NCI-H1092 treated with DMSO at 0.1 percent for 48 hours (cell line): Measurements from ENCODE around the gene XPNPEP1.

Experiments used
- DNase-seq: peaks from one replicate; lab custom pipeline; 2025; lab: John Stamatoyannopoulos, UW

XPNPEP1 gene

DNA sequence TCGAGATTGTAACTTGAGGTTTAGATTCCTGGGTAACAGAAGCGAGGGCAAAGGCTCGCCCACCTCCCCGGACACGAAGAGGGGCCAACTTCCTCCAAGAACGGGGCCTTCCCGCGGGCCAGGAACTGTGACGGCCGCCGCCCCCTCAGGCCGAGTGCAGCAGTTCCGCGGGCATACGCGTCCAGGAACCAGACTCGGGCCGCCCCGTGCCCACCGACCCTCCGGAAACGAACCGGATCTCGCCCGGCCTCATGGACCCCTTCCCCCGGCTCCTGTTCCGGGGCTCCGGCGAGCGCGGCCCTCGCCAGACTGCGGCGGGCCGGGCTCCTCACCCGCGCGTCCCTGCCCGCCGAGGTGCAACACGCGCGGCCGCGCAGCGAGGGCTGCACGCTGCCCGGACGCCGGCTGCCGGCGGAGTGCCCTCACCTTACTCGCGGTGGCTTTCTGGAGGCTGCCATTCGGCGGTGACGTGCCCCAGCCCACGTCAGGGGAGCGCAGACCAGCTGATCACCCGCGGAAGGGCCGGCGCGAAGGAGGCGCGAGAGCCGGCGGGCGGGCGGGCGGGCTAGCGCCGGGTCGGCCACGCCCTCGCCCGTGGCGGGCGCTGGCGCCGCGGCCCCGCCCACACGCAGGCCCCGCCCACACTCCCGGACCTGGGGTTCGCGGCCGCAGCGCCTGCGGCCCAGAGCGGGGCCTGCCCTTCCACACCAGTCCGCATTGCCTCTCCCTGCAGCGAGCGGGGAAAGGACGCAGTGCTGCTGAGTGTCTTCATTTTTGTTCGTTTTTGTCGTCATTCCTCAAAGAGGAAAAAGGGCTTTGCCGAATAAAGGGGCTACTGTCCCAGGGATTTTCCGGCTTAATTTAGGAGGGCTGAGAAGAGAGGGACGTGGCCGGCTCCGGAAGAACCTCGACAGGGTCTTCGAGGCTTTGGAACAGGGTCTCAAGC, at the start of gene XPNPEP1:
Gene XPNPEP1 (minus strand): TSS at position 536 of the 946 bp plus-strand sequence. CDS start 78 bp downstream, at position 458.
- DNase-seq = peak; percentile 51

DNA sequence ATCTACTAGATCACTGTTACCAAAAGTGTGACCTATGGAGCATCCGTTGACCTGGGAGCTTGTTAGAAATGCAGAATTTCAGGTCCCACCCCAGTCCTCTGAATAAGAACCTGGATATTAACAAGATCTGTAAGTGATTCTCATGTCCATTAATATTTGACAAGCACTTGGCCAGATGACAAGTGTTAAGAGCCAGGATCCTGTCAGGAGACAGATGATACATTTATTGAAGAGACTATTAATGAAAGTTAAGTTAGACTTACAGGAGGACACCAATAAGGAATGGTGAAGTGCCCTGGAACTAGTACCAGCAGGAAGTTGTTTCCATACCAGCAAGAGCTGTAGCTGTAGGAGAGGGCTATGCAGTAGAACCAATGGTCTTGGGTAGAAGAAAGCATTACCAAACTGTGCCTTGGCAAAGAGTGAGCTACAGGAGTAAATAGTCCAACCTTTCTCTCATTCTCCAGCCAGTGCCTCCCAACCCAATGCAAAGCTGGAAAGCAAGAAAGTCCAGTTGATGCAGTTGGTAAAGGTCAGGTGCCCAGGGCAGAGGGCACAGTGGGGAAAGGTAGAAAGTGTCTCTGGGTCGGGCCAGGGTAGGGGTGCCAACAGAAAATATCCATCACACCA, 49.2 kb upstream of the XPNPEP1 start:
- no peak for DNase-seq

DNA sequence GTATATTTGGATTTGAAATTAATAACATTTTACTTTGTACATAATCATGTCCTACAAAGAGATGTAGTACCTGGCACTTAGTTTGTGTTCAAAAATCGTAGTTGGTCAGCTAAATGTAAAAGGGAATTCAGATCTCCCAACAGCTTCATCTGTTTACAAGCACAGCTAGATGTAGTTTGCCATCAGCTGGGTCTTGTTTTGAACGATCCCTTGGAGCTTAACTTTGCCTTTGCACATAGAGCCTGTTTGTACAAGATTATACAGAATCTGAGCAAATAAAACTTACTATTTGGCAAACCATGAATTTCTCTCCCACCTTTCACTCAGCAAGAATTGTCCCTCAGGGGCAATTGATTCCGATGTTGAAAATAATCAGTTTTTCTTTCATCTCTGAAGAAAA, 48.3 kb upstream of the XPNPEP1 start:
- no peak for DNase-seq

DNA sequence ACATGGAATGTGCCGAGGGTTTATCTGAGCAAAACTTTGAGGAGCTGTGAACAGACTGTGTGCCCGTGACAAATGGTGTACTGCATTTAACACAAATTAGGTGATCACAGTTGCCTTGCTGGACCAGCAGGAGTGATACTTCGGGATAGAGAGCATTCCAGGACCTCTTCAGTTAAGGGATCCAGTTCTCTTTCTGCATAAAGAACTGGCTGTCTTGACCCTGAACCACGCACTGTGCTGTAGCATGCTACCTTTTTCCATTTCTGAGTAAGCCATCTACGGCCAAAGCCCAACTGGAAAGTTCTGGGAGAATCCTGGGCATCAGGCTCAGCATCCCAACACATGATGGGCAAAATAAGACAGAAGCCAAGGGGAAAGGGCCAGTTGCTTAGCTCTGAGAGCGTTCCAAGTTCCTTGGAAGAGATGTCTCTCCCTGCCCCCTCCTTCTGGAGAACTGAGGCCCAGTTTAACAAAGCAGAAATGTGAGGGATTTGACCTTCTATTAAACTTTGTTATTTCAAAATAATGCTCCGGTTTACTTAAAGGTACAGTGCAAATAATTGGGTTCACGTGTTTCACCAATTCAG, 46.5 kb upstream of the XPNPEP1 start:
- no peak for DNase-seq

DNA sequence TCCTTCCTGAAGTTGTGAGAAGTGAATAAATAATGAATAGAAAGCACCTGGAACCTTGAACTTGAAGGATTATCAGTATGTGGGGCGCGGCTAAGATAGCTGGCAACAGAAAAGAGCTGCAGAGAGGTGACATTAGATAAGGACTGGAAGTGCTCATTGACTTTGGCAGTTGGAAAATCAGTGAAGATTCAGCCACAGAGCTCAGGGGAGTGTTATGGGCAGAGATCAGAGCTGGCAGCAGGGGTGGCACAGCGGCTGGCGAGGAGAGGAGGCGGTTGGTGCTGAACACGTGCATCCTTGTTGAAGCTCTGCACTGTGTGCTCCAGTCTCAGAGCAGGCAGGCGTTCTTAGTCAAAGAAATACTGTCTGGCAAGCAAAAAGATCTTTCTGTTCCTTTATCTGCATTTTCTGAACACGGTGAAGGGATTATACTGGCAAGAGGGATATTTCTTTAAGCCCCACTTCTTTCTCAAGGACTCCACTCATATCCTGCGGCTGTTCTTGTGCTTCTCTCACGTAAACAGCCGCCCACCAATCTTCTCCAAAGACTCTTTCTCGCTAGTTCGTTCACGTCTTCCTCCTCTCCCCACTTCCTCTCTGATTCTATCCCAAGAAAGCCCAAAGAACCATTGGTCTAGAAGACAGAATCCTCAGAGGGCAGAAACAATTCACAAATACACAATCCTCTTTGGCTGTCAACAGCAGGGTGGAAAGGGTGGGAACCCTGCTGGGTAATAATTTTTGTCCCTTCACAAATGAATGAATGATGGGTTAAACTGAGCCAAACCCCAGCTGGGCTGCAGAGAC, 45.8 kb upstream of the XPNPEP1 start:
- no peak for DNase-seq

DNA sequence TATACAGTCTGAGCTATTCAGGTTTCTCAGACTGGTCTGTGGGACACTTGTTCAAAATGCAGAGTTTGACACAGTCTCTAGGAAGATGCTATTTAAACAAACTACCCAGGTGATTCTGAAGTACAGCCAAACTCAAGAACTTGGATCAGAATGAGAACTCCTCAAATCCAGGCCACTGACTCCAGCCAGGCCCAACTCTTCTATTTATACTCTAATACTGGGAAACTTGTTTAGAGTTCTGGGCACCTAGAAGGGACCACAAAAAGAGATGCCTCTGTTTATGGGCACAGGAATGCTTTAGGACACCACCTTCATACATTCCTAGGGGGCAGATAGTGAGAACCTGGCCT, 44.4 kb upstream of the XPNPEP1 start:
- no peak for DNase-seq

DNA sequence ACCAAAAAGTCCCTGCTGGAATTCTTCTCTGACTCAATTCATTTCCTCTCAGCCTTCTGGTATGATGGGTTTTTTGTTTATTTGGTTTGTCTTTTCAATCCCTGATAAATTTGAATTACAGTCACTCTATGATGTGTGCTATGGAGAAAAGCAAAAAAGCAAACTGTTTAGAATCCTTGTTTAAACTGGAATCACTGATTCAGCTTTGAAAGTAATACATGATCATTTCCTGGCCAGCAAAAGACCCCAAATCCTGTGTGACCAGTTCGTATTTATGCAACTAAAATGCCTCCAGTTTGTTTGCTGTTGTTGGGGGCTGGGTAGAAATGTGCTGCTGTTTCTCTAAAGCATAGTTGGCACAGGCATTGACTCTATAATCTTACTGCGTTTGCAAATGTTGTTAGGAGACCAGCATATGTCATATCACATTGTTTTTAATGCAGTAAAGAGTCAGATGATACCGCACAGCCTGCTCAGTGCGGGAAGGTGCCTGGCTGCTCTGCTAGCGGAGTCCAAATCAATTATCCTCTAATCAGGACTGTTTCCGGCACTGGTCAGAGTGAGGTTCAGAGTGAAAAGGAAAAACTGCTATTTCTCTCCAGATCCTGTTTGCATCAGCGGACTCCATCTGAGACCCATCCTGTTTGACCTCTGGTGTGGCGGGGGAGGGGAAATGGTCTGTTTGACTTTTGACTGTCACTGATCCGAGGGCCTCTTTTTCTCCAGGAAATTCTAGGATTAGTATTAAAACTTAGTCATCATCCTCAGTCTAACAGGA, 43.8 kb upstream of the XPNPEP1 start:
- peak; percentile 3 for DNase-seq

DNA sequence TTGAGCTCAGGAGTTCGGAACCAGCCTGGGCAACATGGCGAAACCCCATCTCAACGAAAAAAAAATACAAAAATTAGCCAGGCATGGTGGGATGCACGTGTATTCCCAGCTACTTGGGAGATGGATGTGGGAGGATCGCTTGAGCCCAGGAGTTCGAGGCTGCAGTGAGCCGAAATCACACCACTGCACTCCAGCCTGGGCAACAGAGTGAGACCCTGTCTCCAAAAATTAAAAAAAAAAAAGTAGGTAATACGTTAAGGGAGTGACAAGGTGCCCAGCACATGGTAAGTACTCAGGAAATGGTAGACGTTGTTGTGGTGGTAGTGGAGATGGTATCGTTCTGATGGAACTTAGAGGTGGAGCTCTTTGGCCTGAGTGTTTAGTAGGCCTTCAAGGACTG, 41.0 kb upstream of the XPNPEP1 start:
- DNase-seq = no peak

DNA sequence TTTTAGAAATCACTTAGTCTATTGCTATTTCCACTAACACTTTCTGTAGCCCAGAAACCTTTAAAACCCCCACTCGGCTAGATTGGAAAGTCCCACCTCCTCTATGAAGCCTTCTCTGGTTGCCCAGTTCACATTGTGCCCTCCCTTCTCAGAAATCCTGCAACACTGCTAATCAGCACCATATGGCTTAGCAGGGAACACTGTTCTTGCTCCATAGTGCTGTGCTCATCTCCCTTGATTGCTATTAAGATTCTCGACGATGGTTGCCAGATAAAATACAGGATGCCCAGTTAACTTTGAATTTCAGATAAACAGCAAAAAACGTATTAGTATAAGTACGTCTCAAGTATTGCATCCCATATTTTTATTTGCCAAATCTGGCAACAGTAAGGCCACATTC, 40.1 kb upstream of the XPNPEP1 start:
- DNase-seq = no peak

DNA sequence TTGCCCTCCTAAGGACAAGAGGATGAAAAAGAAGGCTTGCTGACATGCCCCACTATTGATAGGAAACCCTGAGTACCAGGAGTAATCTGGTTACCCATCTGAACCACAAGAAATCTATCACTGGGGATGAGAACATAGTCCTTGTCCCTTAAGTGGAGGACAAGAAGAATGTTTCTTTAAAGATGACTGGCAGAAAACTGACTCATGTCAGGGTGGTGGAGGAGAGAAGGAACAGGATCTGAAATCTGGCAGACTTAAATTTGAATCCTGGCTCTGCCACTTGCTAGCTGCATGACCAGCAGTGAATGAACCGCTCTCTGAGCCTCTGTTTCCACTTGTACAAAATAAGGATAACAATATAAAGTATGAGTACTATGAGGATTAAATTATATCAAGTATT, 38.9 kb upstream of the XPNPEP1 start:
- DNase-seq = no peak

DNA sequence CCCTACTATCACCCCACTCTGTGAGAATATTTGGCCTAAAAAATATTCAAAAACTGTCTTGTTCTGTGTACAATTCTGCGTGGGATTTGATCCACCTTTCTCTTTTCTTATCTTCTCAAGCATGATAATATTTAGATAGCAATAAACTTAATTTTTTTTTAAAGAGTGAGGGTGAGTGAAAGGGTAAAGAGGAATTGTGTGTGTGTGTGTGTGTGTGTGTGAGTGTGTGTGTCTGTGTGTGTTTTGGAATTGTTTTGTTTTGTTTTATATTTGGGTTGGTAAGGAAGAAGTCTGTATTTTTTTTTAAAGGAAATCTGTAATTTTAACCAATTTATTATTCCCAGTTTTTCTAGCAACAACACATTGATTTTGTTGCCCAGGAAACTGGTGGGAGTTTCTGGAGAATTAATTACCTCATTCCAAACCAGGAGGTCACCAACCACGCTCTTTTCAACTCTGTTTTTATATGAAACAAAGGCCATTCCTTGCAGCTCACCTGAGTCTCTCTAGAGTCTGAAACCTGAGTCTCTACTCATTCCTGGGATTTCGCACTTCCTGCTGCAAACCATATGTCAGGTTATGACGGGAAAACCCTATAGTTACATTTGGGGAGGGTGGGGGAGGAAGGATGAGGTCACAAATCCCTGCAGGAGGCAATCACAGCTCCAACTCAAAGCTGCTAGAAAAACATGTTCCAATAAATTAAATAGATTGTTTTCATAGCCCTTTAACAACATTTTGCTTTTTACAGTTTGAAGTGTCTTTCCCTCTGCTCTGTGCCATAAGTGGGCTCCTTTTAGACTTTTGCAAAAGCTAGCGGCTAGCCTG, 38.1 kb upstream of the XPNPEP1 start:
- DNase-seq = no peak

DNA sequence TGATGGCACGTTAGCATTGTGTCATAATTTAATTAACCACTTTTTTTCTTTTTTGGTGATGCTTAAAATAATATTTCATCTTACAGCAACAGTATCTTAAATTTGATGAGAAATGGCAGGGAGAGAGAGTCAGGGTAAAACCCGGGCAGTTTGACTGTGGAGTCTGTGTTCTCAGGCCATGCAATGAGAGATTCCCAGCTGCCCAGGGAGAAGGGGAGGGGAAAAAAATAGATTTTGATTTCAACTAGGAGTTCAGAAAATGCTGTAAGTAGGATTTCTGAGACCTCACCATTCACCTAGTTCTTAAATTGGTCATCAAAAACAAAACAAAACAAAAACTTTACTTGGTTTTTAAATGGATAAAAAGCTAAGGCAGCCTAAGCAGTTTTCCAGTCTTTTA, 37.4 kb upstream of the XPNPEP1 start:
- no peak for DNase-seq

DNA sequence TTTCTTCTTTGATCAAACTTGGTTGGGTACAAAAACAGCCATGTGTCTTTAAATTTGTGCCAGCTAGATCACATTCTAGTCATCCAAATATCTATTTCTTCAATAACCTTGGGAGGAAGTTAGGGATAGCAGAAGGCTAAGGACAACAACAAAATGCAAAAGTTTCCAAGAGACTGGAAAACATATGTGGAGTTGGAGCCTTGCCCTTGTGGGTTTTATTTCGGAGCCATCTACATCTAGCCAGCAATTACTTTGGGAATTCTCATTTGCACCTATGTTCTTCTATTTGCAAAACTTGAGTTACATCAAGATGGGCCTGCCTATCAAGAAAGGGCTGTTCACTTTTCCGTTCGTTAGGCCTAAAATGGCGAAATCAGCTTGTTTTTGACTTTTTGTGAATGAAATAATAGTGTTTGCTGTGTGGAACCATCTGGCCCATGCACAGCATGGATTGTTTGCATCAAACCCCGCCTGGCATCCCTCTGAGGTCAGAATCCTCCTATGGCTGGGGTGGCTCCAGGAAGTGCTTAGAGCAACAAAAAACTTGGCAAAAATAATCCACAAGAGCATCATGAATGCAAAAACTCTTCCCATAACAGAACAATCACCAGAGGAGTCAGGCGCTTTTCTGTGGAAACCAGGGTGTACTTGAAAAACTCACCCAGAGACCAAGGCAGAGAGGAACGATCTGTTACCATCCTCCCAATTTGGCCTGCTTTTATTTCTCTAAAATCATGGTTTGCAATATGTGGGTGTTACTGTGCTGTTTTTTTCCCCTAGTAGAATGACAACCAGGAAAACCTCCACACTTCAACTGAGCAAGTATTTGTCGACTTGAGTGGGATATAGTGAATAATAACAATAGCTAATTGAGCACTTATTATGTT, 36.2 kb upstream of the XPNPEP1 start:
- DNase-seq = no peak

DNA sequence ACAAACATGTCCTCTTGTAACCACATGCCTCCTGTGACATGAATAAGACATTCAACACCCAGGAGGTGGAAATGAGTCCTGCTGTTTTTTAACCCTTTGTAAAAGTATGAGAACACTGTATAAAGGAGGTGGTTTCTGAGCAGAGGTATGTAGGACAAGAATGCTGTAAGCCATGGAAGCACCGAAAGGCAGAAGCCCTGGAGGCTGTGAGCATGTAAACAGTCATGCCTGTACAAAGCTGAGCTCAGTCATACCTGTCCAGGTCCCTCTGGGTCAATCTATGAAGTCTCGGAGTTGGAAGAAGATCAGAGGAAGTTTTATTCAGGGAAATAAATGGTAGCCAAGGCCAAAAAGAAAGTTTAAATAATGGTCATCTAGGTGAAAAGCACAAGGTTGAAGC, 34.7 kb upstream of the XPNPEP1 start:
- DNase-seq = no peak

DNA sequence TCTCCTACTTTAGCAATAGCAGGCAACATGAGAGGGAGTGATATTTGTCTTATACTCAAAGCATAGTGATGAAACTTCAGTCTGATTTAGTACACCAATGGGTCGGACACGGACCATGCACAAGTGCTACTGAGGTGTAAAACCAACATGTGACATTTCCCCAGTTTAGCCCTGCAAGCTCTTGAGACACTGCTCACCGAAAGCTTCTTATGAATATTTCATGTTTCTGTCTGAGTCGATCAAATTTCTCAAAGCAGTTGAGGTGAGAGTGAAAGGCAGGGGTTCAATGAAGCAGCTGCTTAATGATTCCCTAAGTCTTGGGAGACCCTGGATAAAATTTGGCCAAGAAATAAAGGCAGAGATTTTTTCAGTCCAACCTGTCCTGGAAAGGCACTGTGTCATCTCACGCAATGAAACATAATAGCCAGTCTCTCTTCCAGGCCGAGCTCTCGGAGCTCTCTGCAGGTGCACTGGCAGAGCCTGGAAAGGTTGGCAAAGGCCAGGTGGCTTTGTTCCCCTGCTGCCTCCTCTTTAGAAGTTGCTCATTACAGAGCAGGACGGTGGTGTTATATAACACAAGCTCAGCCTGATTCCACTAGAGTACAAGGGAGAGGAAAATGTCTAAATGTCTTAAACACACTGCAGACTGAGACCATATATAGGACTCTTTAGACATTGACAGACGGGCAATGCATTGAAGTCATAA, 33.9 kb upstream of the XPNPEP1 start:
- peak; percentile 59 for DNase-seq

DNA sequence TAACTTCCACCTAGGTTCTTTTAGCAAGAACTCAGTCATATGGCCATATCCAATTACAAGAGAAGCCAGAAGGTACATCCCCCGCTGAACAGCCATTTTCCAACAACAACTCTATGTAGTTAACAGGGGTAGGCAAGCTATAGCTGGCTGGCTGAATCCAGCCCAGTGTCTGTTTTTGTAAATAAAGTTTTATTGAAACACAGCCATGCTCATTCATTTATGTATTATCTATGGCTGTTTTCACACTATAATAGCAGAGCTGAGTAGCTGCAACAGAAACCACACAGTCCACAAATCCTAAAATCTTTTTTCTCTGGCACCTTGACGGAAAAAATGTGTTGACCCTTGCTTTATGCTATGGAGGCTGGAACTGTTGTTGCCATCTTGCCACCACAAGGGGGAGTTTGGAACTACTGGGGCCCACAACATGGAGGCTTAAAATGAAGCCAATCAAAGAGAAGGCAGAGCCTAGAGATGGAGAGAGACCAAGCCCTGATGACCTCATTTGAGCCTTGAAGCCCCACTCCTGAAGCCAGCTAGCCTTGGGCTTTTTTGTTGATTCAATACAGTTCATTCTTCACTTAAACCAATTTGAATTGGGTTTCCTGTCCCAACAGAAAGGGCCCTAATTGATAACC, 33.3 kb upstream of the XPNPEP1 start:
- DNase-seq = peak; percentile 18

DNA sequence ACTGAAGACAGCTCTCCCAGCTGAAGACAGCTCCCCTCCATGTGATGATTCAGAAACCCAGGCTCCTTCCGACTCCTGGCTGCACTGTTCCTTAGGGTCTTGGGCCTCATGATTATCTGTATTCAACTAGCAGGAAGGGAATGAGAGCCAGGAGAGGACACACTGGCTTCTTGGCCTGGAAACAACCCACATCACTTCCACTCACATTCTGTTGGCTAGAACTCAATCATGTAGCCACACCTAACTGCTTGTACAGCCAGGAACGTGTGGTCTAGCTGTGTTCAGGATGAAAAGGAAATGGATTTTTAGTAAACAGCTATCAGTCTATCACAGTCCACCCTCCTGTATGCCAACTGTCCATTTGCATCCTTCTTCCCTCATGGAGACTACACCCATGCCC, 30.5 kb upstream of the XPNPEP1 start:
- no peak for DNase-seq

DNA sequence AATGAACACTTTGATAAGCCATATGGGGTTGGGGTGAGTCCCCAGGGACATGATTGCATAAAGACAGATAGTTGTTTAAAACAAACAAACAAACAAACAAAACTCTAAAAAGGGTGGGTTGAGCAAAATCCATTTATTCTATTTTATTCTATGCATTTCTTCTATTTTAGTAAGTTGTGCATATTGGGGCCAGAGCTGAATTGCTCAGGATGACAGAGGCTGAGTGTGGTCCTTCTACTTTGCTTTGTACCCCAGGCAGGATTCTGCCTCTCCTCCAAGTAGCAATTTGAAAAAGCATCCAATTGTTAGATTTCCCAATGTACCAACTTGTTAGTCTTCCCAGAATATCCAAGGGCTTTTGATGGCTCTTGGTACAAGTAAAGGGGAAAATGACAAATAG, 29.2 kb upstream of the XPNPEP1 start:
- no peak for DNase-seq
